ENCODE measurements around the gene KCNE5. TPM values are rescaled to one million over a fixed set of nuclear protein-coding genes. Genes with fewer than 3 reads are reported as not detected.
A peak's percentile ranks its signal among the peaks of the same experiment; 100 is the strongest.
"Not testable (repeated sequence)": the region's sequence is repeated elsewhere in the genome, so short reads cannot be mapped to it uniquely, and the experiment has no call there.

KCNE5 gene
- 8.2 TPM for polyA plus RNA-seq (2013, experiment 1 of 2)
- polyA plus RNA-seq (2013, experiment 2 of 2): 8.4 TPM

GRCh38 chrX:109624641-109625616 is at the start of gene KCNE5:
KCNE5 (minus strand) TSS chrX:109625172; CDS start chrX:109625020, 152 bp downstream.
- DNase-seq (ENCODE audit: low spot score): peak; percentile 53
- H4K8ac ChIP-seq (ENCODE audit: low read depth, low read length): no peak within 1 kb of the TSS
- H3K79me1 ChIP-seq (ENCODE audit: low read depth, low read length): no peaks in the 10 kb centered on the region
- WGBS, 2 donors (ENCODE audit: extremely low coverage in 2 of 2, insufficient read length in 2 of 2, insufficient replicate concordance in 1 of 2): no CpG with 5 or more reads among the region's 79 CpGs
- H3K27me3 ChIP-seq (ENCODE audit: control insufficient read depth in 3 of 3, insufficient read depth in 3 of 3, low read depth in 1 of 3, low read length in 3 of 3): no peaks in the 10 kb centered on the region
- peak within 1 kb of the TSS; percentile 49 for H3K4me2 ChIP-seq (ENCODE audit: insufficient read depth, low read length, poor library complexity, severe bottlenecking)
- H3K4me3 ChIP-seq (ENCODE audit: low read length in 2 of 2): peak within 1 kb of the TSS in 1 of 2 donors; percentile 34
- peak within 1 kb of the TSS; percentile 89 for H3K18ac ChIP-seq (ENCODE audit: low read length)
- peak within 1 kb of the TSS; percentile 19 for H2AK5ac ChIP-seq (ENCODE audit: low read depth, low read length)
- no peak within 1 kb of the TSS for H2BK5ac ChIP-seq (ENCODE audit: low read length)
- H2AFZ ChIP-seq (ENCODE audit: low read length): peak within 1 kb of the TSS; percentile 38
- no peak within 1 kb of the TSS for H3K27ac ChIP-seq (replicated peaks; ENCODE audit: low read length)
- no peak within 1 kb of the TSS for H3K23ac ChIP-seq (ENCODE audit: low read depth, low read length, poor library complexity)
- no peak within 1 kb of the TSS for H3K14ac ChIP-seq (ENCODE audit: low read length)
- peak within 1 kb of the TSS; percentile 73 for H2BK12ac ChIP-seq (ENCODE audit: low read length)
- H2BK120ac ChIP-seq (ENCODE audit: low read depth, low read length): no peak within 1 kb of the TSS
- H4K91ac ChIP-seq (ENCODE audit: low read depth, low read length, poor library complexity): no peak within 1 kb of the TSS
- H3K4me1 ChIP-seq (ENCODE audit: control insufficient read depth in 2 of 2, insufficient read depth in 1 of 2, low read depth in 1 of 2, low read length in 2 of 2): peaks cover 0 to 6% of the 10 kb centered on the region in 2 donors
- H3K9ac ChIP-seq (ENCODE audit: low read depth, low read length, poor library complexity): no peak within 1 kb of the TSS
- H3K4ac ChIP-seq (ENCODE audit: low read length): no peak within 1 kb of the TSS
- H3K36me3 ChIP-seq (replicated peaks in 1 of 2; ENCODE audit: control insufficient read depth in 2 of 2, insufficient read depth in 2 of 2, low read length in 2 of 2): no peaks in the 10 kb centered on the region
- H3K9me3 ChIP-seq (replicated peaks in 1 of 2; ENCODE audit: control insufficient read depth in 2 of 2, insufficient read depth in 1 of 2, low read depth in 1 of 2, low read length in 2 of 2): no peaks in the 10 kb centered on the region
- peak within 1 kb of the TSS; percentile 67 for H2BK15ac ChIP-seq (ENCODE audit: low read length)

GRCh38 chrX:109672239-109672638 is 47.3 kb upstream of the KCNE5 start:
- DNase-seq (ENCODE audit: low spot score): no peak

GRCh38 chrX:109671170-109671569 is 46.2 kb upstream of the KCNE5 start:
- H3K4me1 ChIP-seq (ENCODE audit: control insufficient read depth in 2 of 2, insufficient read depth in 1 of 2, low read depth in 1 of 2, low read length in 2 of 2); H3K4ac ChIP-seq (ENCODE audit: low read length); H3K79me1 ChIP-seq (ENCODE audit: low read depth, low read length); H3K4me3 ChIP-seq (ENCODE audit: low read length in 2 of 2); H2BK15ac ChIP-seq (ENCODE audit: low read length); H3K27me3 ChIP-seq (ENCODE audit: control insufficient read depth in 3 of 3, insufficient read depth in 3 of 3, low read depth in 1 of 3, low read length in 3 of 3); H2BK12ac ChIP-seq (ENCODE audit: low read length); H2BK120ac ChIP-seq (ENCODE audit: low read depth, low read length); H2AK5ac ChIP-seq (ENCODE audit: low read depth, low read length); H4K8ac ChIP-seq (ENCODE audit: low read depth, low read length); H3K23ac ChIP-seq (ENCODE audit: low read depth, low read length, poor library complexity); H3K14ac ChIP-seq (ENCODE audit: low read length); H3K9me3 ChIP-seq (replicated peaks in 1 of 2; ENCODE audit: control insufficient read depth in 2 of 2, insufficient read depth in 1 of 2, low read depth in 1 of 2, low read length in 2 of 2); H3K18ac ChIP-seq (ENCODE audit: low read length); H4K91ac ChIP-seq (ENCODE audit: low read depth, low read length, poor library complexity); H3K4me2 ChIP-seq (ENCODE audit: insufficient read depth, low read length, poor library complexity, severe bottlenecking); H2BK5ac ChIP-seq (ENCODE audit: low read length); H2AFZ ChIP-seq (ENCODE audit: low read length); H3K27ac ChIP-seq (replicated peaks; ENCODE audit: low read length); H3K9ac ChIP-seq (ENCODE audit: low read depth, low read length, poor library complexity); DNase-seq (ENCODE audit: low spot score): not testable (repeated sequence)
- H3K36me3 ChIP-seq (replicated peaks in 1 of 2; ENCODE audit: control insufficient read depth in 2 of 2, insufficient read depth in 2 of 2, low read length in 2 of 2): peaks cover 9 to 41% of the 10 kb centered on the region in 2 donors
- WGBS, 2 donors (ENCODE audit: extremely low coverage in 2 of 2, insufficient read length in 2 of 2, insufficient replicate concordance in 1 of 2): no CpG with 5 or more reads among the region's 29 CpGs

More at GRCh38 chrX:109672239-109672638, 47.3 kb upstream of the KCNE5 start:
- H3K18ac ChIP-seq (ENCODE audit: low read length): no peak overlapping the region
- no peak overlapping the region for H3K4ac ChIP-seq (ENCODE audit: low read length)
- peaks cover 7 to 37% of the 10 kb centered on the region in 2 donors for H3K36me3 ChIP-seq (replicated peaks in 1 of 2; ENCODE audit: control insufficient read depth in 2 of 2, insufficient read depth in 2 of 2, low read length in 2 of 2)
- no peak overlapping the region for H2AK5ac ChIP-seq (ENCODE audit: low read depth, low read length)
- no peak overlapping the region for H2BK12ac ChIP-seq (ENCODE audit: low read length)
- H3K4me1 ChIP-seq (ENCODE audit: control insufficient read depth in 2 of 2, insufficient read depth in 1 of 2, low read depth in 1 of 2, low read length in 2 of 2): no peaks in the 10 kb centered on the region
- no peak overlapping the region for H3K4me3 ChIP-seq (ENCODE audit: low read length in 2 of 2)
- no peak overlapping the region for H3K27ac ChIP-seq (replicated peaks; ENCODE audit: low read length)
- no peak overlapping the region for H3K4me2 ChIP-seq (ENCODE audit: insufficient read depth, low read length, poor library complexity, severe bottlenecking)
- no peak overlapping the region for H2BK120ac ChIP-seq (ENCODE audit: low read depth, low read length)
- no peak overlapping the region for H2BK15ac ChIP-seq (ENCODE audit: low read length)
- no peak overlapping the region for H4K8ac ChIP-seq (ENCODE audit: low read depth, low read length)
- H2BK5ac ChIP-seq (ENCODE audit: low read length): no peak overlapping the region
- no peaks in the 10 kb centered on the region for H3K27me3 ChIP-seq (ENCODE audit: control insufficient read depth in 3 of 3, insufficient read depth in 3 of 3, low read depth in 1 of 3, low read length in 3 of 3)
- no peak overlapping the region for H4K91ac ChIP-seq (ENCODE audit: low read depth, low read length, poor library complexity)
- no peak overlapping the region for H3K23ac ChIP-seq (ENCODE audit: low read depth, low read length, poor library complexity)
- no peak overlapping the region for H3K9ac ChIP-seq (ENCODE audit: low read depth, low read length, poor library complexity)
- no peak overlapping the region for H3K14ac ChIP-seq (ENCODE audit: low read length)
- peaks cover 1% of the 10 kb centered on the region for H3K79me1 ChIP-seq (ENCODE audit: low read depth, low read length)
- H3K9me3 ChIP-seq (replicated peaks in 1 of 2; ENCODE audit: control insufficient read depth in 2 of 2, insufficient read depth in 1 of 2, low read depth in 1 of 2, low read length in 2 of 2): no peaks in the 10 kb centered on the region
- H2AFZ ChIP-seq (ENCODE audit: low read length): no peak overlapping the region

GRCh38 chrX:109667986-109668385 is 43.0 kb upstream of the KCNE5 start:
- no peaks in the 10 kb centered on the region for H3K27me3 ChIP-seq (ENCODE audit: control insufficient read depth in 3 of 3, insufficient read depth in 3 of 3, low read depth in 1 of 3, low read length in 3 of 3)
- H3K4ac ChIP-seq (ENCODE audit: low read length): no peak overlapping the region
- no peak overlapping the region for H3K14ac ChIP-seq (ENCODE audit: low read length)
- no peak overlapping the region for H3K9ac ChIP-seq (ENCODE audit: low read depth, low read length, poor library complexity)
- no peaks in the 10 kb centered on the region for H3K4me1 ChIP-seq (ENCODE audit: control insufficient read depth in 2 of 2, insufficient read depth in 1 of 2, low read depth in 1 of 2, low read length in 2 of 2)
- no peak overlapping the region for H4K8ac ChIP-seq (ENCODE audit: low read depth, low read length)
- no peak overlapping the region for H2BK5ac ChIP-seq (ENCODE audit: low read length)
- no peak overlapping the region for H2AK5ac ChIP-seq (ENCODE audit: low read depth, low read length)
- no peak overlapping the region for H4K91ac ChIP-seq (ENCODE audit: low read depth, low read length, poor library complexity)
- no peak overlapping the region for H3K18ac ChIP-seq (ENCODE audit: low read length)
- no peak overlapping the region for H2BK15ac ChIP-seq (ENCODE audit: low read length)
- H3K27ac ChIP-seq (replicated peaks; ENCODE audit: low read length): no peak overlapping the region
- no peak overlapping the region for H3K4me2 ChIP-seq (ENCODE audit: insufficient read depth, low read length, poor library complexity, severe bottlenecking)
- H2BK120ac ChIP-seq (ENCODE audit: low read depth, low read length): no peak overlapping the region
- peaks cover 9 to 29% of the 10 kb centered on the region in 2 donors for H3K36me3 ChIP-seq (replicated peaks in 1 of 2; ENCODE audit: control insufficient read depth in 2 of 2, insufficient read depth in 2 of 2, low read length in 2 of 2)
- no peak overlapping the region for H3K4me3 ChIP-seq (ENCODE audit: low read length in 2 of 2)
- WGBS, 2 donors (ENCODE audit: extremely low coverage in 2 of 2, insufficient read length in 2 of 2, insufficient replicate concordance in 1 of 2): no CpG with 5 or more reads among the region's 5 CpGs
- no peak overlapping the region for H2AFZ ChIP-seq (ENCODE audit: low read length)
- H2BK12ac ChIP-seq (ENCODE audit: low read length): no peak overlapping the region
- no peak overlapping the region for H3K23ac ChIP-seq (ENCODE audit: low read depth, low read length, poor library complexity)
- peaks cover 1% of the 10 kb centered on the region for H3K79me1 ChIP-seq (ENCODE audit: low read depth, low read length)
- no peak for DNase-seq (ENCODE audit: low spot score)
- no peaks in the 10 kb centered on the region for H3K9me3 ChIP-seq (replicated peaks in 1 of 2; ENCODE audit: control insufficient read depth in 2 of 2, insufficient read depth in 1 of 2, low read depth in 1 of 2, low read length in 2 of 2)

All from neuronal stem cell (in vitro differentiated cells).